ENCODE measurements around the gene PTPRM.

DNA sequence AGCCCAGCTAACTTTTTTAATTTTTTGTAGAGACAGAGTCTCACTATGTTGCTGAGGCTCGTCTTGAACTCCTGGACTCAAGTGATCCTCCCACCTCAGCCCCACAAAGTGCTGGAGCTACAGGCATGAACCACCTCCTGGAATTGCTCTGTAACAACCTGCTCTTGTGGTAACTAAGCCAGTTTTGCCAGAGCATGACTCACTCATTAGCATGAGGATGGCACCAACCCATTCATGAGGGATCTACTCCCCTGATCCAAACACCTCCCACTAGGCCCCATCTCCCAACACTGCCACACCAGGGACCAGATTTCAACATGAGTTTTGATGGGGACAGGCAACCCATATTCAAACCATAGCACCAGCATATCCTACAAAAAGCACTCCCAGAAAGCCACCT lies 693.2 kb downstream of the PTPRM start:
- TF ChIP-seq CTCF (IDR thresholded peaks at IDR 0.05; ENCODE audit: borderline replicate concordance, extremely low read depth, low read length, poor library complexity, severe bottlenecking) (no peak), EZH2 (IDR thresholded peaks at IDR 0.05; ENCODE audit: borderline replicate concordance, low read depth, low read length, severe bottlenecking) (no peak)

All from DND-41 (cell line).